SKM-1 treated with dmso at 0.1 percent for 144 hours (cell line): ENCODE measurements around the gene BATF2.
"Not testable (repeated sequence)": the region's sequence is repeated elsewhere in the genome, so short reads cannot be mapped to it uniquely, and the experiment has no call there.

Experiments
- DNase-seq: peaks from one replicate; lab custom pipeline; 2025; ENCODE audit not compliant: unreplicated experiment; lab: John Stamatoyannopoulos, UW

Gene BATF2

GRCh38 chr11:64996710-64997380 lies at the start of gene BATF2:
Gene BATF2, minus strand, starts transcription at chr11:64996971. Its CDS starts 57 bp downstream, at chr11:64996914.
- peak; percentile 62 for DNase-seq

- DNase-seq = no peak
These were observed 49.0 kb upstream of the BATF2 start for GRCh38 chr11:65045728-65046127.

GRCh38 chr11:65045061-65045460 lies 48.3 kb upstream of the BATF2 start:
- no peak for DNase-seq

- DNase-seq = peak; percentile 76
These were observed 47.2 kb upstream of the BATF2 start for GRCh38 chr11:65043881-65044501.

GRCh38 chr11:65042891-65043290 lies 46.1 kb upstream of the BATF2 start:
- no peak for DNase-seq

GRCh38 chr11:65040847-65041622 lies 44.3 kb upstream of the BATF2 start, which contains the start of gene SAC3D1:
Gene SAC3D1, plus strand, starts transcription at chr11:65041210. Its CDS starts 83 bp downstream, at chr11:65041293.
- DNase-seq = peak; percentile 95

- no peak for DNase-seq
These were observed 43.7 kb upstream of the BATF2 start for GRCh38 chr11:65040520-65040846.

- no peak for DNase-seq
These were observed 40.2 kb upstream of the BATF2 start for GRCh38 chr11:65036931-65037330.

- no peak for DNase-seq
These were observed 38.8 kb upstream of the BATF2 start for GRCh38 chr11:65035579-65035978.

- no peak for DNase-seq
These were observed 37.7 kb upstream of the BATF2 start for GRCh38 chr11:65034423-65034822.

- no peak for DNase-seq
These were observed 35.4 kb upstream of the BATF2 start for GRCh38 chr11:65032216-65032615.

- peak; percentile 97 for DNase-seq
These were observed 30.7 kb upstream of the BATF2 start, which contains the start of gene SNX15 for GRCh38 chr11:65027213-65028067. Gene SNX15, plus strand, starts transcription at chr11:65027439. Its CDS starts 99 bp downstream, at chr11:65027538.

GRCh38 chr11:65026810-65027209 lies 30.0 kb upstream of the BATF2 start:
- DNase-seq = no peak

GRCh38 chr11:65023502-65023901 lies 26.7 kb upstream of the BATF2 start:
- not testable (repeated sequence) for DNase-seq

GRCh38 chr11:65021509-65021908 lies 24.7 kb upstream of the BATF2 start:
- no peak for DNase-seq

- no peak for DNase-seq
These were observed 24.2 kb upstream of the BATF2 start for GRCh38 chr11:65021003-65021402.

GRCh38 chr11:65019824-65020223 lies 23.1 kb upstream of the BATF2 start:
- no peak for DNase-seq

- DNase-seq = no peak
These were observed 21.2 kb upstream of the BATF2 start for GRCh38 chr11:65017937-65018336.

GRCh38 chr11:65016705-65017104 lies 19.9 kb upstream of the BATF2 start:
- no peak for DNase-seq

- no peak for DNase-seq
These were observed 18.0 kb upstream of the BATF2 start for GRCh38 chr11:65014726-65015227.
